Gastroesophageal sphincter (tissue), 3 donors: Measurements from ENCODE around the gene SETD5.

Experiments
- POLR2A ChIP-seq, 2 donors: fragments of 450-650 bp; IDR thresholded peaks; one replicate each; pipeline ENCODE4 v1.6.1; 2017; ENCODE audit warnings: antibody characterized with exemption in 2 of 2, mild to moderate bottlenecking in 2 of 2, moderate library complexity in 1 of 2
- TF ChIP-seq, protein P1 (sequence below), 4 experiments: fragments of 200-600 bp in 2 of 4; fragments of 450-650 bp in 2 of 4; sonication (generic) in 1 of 4; IDR thresholded peaks; one replicate each; pipeline ENCODE4 v1.5.1; 2017 to 2019; ENCODE audit warnings: antibody characterized with exemption in 4 of 4, mild to moderate bottlenecking in 2 of 4, moderate library complexity in 2 of 4

- TF ChIP-seq, protein P1, sequence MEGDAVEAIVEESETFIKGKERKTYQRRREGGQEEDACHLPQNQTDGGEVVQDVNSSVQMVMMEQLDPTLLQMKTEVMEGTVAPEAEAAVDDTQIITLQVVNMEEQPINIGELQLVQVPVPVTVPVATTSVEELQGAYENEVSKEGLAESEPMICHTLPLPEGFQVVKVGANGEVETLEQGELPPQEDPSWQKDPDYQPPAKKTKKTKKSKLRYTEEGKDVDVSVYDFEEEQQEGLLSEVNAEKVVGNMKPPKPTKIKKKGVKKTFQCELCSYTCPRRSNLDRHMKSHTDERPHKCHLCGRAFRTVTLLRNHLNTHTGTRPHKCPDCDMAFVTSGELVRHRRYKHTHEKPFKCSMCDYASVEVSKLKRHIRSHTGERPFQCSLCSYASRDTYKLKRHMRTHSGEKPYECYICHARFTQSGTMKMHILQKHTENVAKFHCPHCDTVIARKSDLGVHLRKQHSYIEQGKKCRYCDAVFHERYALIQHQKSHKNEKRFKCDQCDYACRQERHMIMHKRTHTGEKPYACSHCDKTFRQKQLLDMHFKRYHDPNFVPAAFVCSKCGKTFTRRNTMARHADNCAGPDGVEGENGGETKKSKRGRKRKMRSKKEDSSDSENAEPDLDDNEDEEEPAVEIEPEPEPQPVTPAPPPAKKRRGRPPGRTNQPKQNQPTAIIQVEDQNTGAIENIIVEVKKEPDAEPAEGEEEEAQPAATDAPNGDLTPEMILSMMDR (IDR thresholded peaks at IDR 0.05): no peak
- TF ChIP-seq POLR2A (IDR thresholded peaks at IDR 0.05): no peak
Measured at GRCh38 chr3:9469986-9470385, 72.6 kb downstream of the SETD5 start.
